SK-N-SH (cell line): ENCODE measurements around the gene STIP1. TPM values are rescaled to one million over a fixed set of nuclear protein-coding genes. Genes with fewer than 3 reads are reported as not detected.

Experiments used
- CTCF ChIA-PET: fragments of 300-600, 350-600 bp; formaldehyde crosslinking; extraction: SDS; loops from one replicate; lab custom pipeline; 2021; lab: Yijun Ruan, JAX
- POLR2A ChIA-PET: fragments of 350-600 bp; sonication (Branson Sonifier 250); formaldehyde crosslinking; extraction: SDS; loops from one replicate; lab custom pipeline; 2020; ENCODE audit warnings: antibody characterized with exemption, inconsistent platforms; lab: Yijun Ruan, JAX
- DNase-seq: peaks from one replicate; pipeline ENCODE4 v3.0.0; 2012
- H2AFZ ChIP-seq: fragments of 200-600 bp; sonication (generic); 2 replicates; pipeline ENCODE4 v1.8.1; 2016; ENCODE audit warnings: antibody characterized with exemption, mild to moderate bottlenecking, low read depth
- H3F3A ChIP-seq: fragments of 200-600 bp; sonication (generic); replicated peaks from 2 replicates; pipeline ENCODE3; 2016; ENCODE audit warnings: antibody characterized with exemption, mild to moderate bottlenecking; ENCODE audit not compliant: insufficient read depth
- H3K27ac ChIP-seq, 2 experiments: fragments of 200-500 bp in 1 of 2; fragments of 200-600 bp in 1 of 2; sonication (Bioruptor generic) in 1 of 2; sonication (generic), shearing (Covaris generic) in 1 of 2; 2 replicates each; pipeline versions ENCODE4 v1.5.1 to v1.6.1; 2014 to 2016; ENCODE audit warnings: low read depth in 2 of 2, inconsistent platforms in 1 of 2, low read length in 1 of 2, mild to moderate bottlenecking in 1 of 2, mixed read lengths in 1 of 2
- H3K27me3 ChIP-seq: fragments of 200-600 bp; sonication (generic), shearing (Covaris generic); 2 replicates; pipeline ENCODE4 v1.6.1; 2016; ENCODE audit warnings: mixed run types; ENCODE audit not compliant: insufficient read depth
- H3K36me3 ChIP-seq, 2 experiments: fragments of 200-500 bp in 1 of 2; fragments of 200-600 bp in 1 of 2; sonication (Bioruptor generic) in 1 of 2; sonication (generic) in 1 of 2; replicated peaks in 1 of 2; 2 replicates each; pipeline versions ENCODE3 to v1.5.1; 2014 to 2016; ENCODE audit warnings: low read length in 1 of 2, mild to moderate bottlenecking in 1 of 2; ENCODE audit not compliant: insufficient read depth in 2 of 2, control insufficient read depth in 1 of 2
- H3K4me1 ChIP-seq, 2 experiments: fragments of 200-500 bp in 1 of 2; fragments of 200-600 bp in 1 of 2; sonication (Bioruptor generic) in 1 of 2; sonication (generic), shearing (Covaris generic) in 1 of 2; 2 replicates each; pipeline versions ENCODE4 v1.5.1 to v1.6.1; 2014 to 2016; ENCODE audit warnings: low read depth in 1 of 2, low read length in 1 of 2, mixed run types in 1 of 2; ENCODE audit not compliant: insufficient read depth in 2 of 2, control insufficient read depth in 1 of 2
- H3K4me2 ChIP-seq: fragments of 200-600 bp; sonication (generic), shearing (Covaris generic); 2 replicates; pipeline ENCODE4 v1.6.1; 2017; ENCODE audit warnings: mixed run types
- H3K4me3 ChIP-seq, 2 experiments: fragments of 200-500 bp in 1 of 2; fragments of 200-600 bp in 1 of 2; sonication (Bioruptor generic) in 1 of 2; sonication (generic), shearing (Covaris generic) in 1 of 2; 2 replicates each; pipeline versions ENCODE4 v1.5.1 to v1.8.1; 2014 to 2016; ENCODE audit warnings: low read depth in 2 of 2, inconsistent platforms in 1 of 2, low read length in 1 of 2, mild to moderate bottlenecking in 1 of 2, mixed read lengths in 1 of 2, moderate library complexity in 1 of 2
- H3K79me2 ChIP-seq: fragments of 200-600 bp; sonication (generic); 2 replicates; pipeline ENCODE4 v1.8.1; 2017; ENCODE audit warnings: mild to moderate bottlenecking; ENCODE audit not compliant: insufficient read depth
- H3K9ac ChIP-seq: fragments of 200-600 bp; sonication (generic); 2 replicates; pipeline ENCODE4 v1.6.1; 2017; ENCODE audit warnings: mixed run types
- H3K9me2 ChIP-seq: fragments of 200-600 bp; sonication (generic); 2 replicates; pipeline ENCODE4 v1.6.1; 2017; ENCODE audit warnings: mixed run types
- H3K9me3 ChIP-seq: fragments of 200-600 bp; sonication (generic); 2 replicates; pipeline ENCODE4 v1.6.1; 2017; ENCODE audit warnings: mixed run types, mild to moderate bottlenecking, moderate library complexity
- H4K20me1 ChIP-seq: fragments of 200-600 bp; sonication (generic); 2 replicates; pipeline ENCODE4 v1.6.1; 2017; ENCODE audit warnings: mild to moderate bottlenecking, mixed run types; ENCODE audit not compliant: insufficient read depth
- CHD2 ChIP-seq: fragments of 150-350 bp; IDR thresholded peaks from 2 replicates; pipeline ENCODE4 v1.6.1; 2018; ENCODE audit warnings: low read length; ENCODE audit not compliant: partially characterized antibody
- ELF1 ChIP-seq: IDR thresholded peaks from 2 replicates; pipeline ENCODE4 v1.4.0; 2012
- EP300 ChIP-seq, 2 experiments: IDR thresholded peaks; 2 replicates each; pipeline versions ENCODE4 v1.4.0 to v1.6.1; 2012; ENCODE audit warnings: borderline replicate concordance in 1 of 2, low read depth in 1 of 2, low read length in 1 of 2
- EZH2phosphoT487 ChIP-seq: fragments of 200-600 bp; sonication (generic); IDR thresholded peaks from 2 replicates; pipeline ENCODE4 v1.6.1; 2017; ENCODE audit warnings: low read depth, mixed run types, mild to moderate bottlenecking, antibody characterized with exemption, moderate library complexity, borderline replicate concordance
- FOSL2 ChIP-seq: IDR thresholded peaks from 2 replicates; pipeline ENCODE4 v1.4.0; 2012; ENCODE audit warnings: low read depth, mild to moderate bottlenecking, moderate library complexity, borderline replicate concordance
- FOXM1 ChIP-seq: IDR thresholded peaks from 2 replicates; pipeline ENCODE4 v1.4.0; 2012; ENCODE audit warnings: low read depth, mild to moderate bottlenecking
- GATA2 ChIP-seq: sonication (generic); formaldehyde crosslinking; IDR thresholded peaks from 2 replicates; pipeline ENCODE4 v1.5.0; 2020; ENCODE audit warnings: mild to moderate bottlenecking, missing genetic modification reagents
- IRF3 ChIP-seq: fragments of 150-350 bp; IDR thresholded peaks from 2 replicates; pipeline ENCODE4 v1.6.1; 2016; ENCODE audit warnings: mild to moderate bottlenecking, low read depth, low read length
- JUND ChIP-seq: IDR thresholded peaks from 2 replicates; pipeline ENCODE4 v1.4.0; 2012
- MAX ChIP-seq: IDR thresholded peaks from 2 replicates; pipeline ENCODE4 v1.4.0; 2012; ENCODE audit warnings: low read depth
- MEF2A ChIP-seq: IDR thresholded peaks from 2 replicates; pipeline ENCODE4 v1.4.0; 2012; ENCODE audit warnings: low read depth, borderline replicate concordance
- NRF1 ChIP-seq: IDR thresholded peaks from 2 replicates; pipeline ENCODE4 v1.6.1; 2012; ENCODE audit warnings: low read depth, mild to moderate bottlenecking, low read length
- RCOR1 ChIP-seq: fragments of 150-350 bp; IDR thresholded peaks from 2 replicates; pipeline ENCODE4 v1.6.1; 2017; ENCODE audit warnings: antibody characterized with exemption, low read length
- RFX5 ChIP-seq: IDR thresholded peaks from 2 replicates; pipeline ENCODE4 v1.6.1; 2012; ENCODE audit warnings: mild to moderate bottlenecking, improper control_type of control experiment, low read length
- SIN3A ChIP-seq: IDR thresholded peaks from 2 replicates; pipeline ENCODE4 v1.6.1; 2012; ENCODE audit warnings: low read depth, mild to moderate bottlenecking, low read length, moderate library complexity, borderline replicate concordance
- USF1 ChIP-seq: IDR thresholded peaks from 2 replicates; pipeline ENCODE4 v1.4.0; 2012; ENCODE audit warnings: low read depth, borderline replicate concordance
- USF2 ChIP-seq: fragments of 150-350 bp; IDR thresholded peaks from 2 replicates; pipeline ENCODE4 v1.6.1; 2017; ENCODE audit warnings: antibody characterized with exemption, low read length, low read depth, borderline replicate concordance
- YY1 ChIP-seq: IDR thresholded peaks from 2 replicates; pipeline ENCODE4 v1.4.0; 2012; ENCODE audit warnings: low read depth, mild to moderate bottlenecking
- WGBS: methylation state at CpG from one replicate; pipeline ENCODE4 v1.1.6; 2017; ENCODE audit warnings: low lambda C conversion rate; 5-methylcytosine and 5-hydroxymethylcytosine counted together
- polyA plus RNA-seq, 3 experiments: library from polyadenylated mRNA; depleted of rRNA; stranded (reverse); fragments of >200 nt; gene quantifications; 2 replicates each; pipeline ENCODE4 v1.2.3, GENCODE V29; 2012

The STIP1 gene
- polyA plus RNA-seq, 1 of the 3 experiments (the other 2 are of a cell fraction), result 163 TPM

GRCh38 chr11:64235437-64236161 lies 49.6 kb downstream of the STIP1 start (continued):
- TF ChIP-seq FOSL2 (no peak), RCOR1 (no peak), JUND (no peak)
- TF ChIP-seq, all 33 proteins: peak for 0

- Histone ChIP-seq H4K20me1 (no peaks in the 10 kb centered on the region), H3K4me2 (no peak overlapping the region), H3K9ac (no peak overlapping the region), H3K4me3 (no peak overlapping the region), H3K27ac (no peak overlapping the region), H3K79me2 (peaks cover 28% of the 10 kb centered on the region), H3K9me3 (no peaks in the 10 kb centered on the region), H3K36me3 (peaks cover 0 to 18% of the 10 kb centered on the region in 2 experiments), H3K9me2 (no peaks in the 10 kb centered on the region), H3F3A (peaks cover 31% of the 10 kb centered on the region), H3K27me3 (no peaks in the 10 kb centered on the region), H2AFZ (no peak overlapping the region), H3K4me1 (peaks cover 10 to 33% of the 10 kb centered on the region in 2 experiments; a peak in 2 of 4 replicates)
- ChIA-PET POLR2A (interaction anchor here (2.2 kb wide), 1 partner anchor 11 kb away, joined by 5 read pairs; the partner anchor contains the start of genes NUDT22 and TRPT1), CTCF (interaction anchor here (1.4 to 1.6 kb wide), 3 partner anchors 15 to 66 kb away, joined by 3 to 8 read pairs (median 5); partner anchors contain the start of gene PLCB3)
- no peak for DNase-seq
- TF ChIP-seq GATA2 (CRISPR knock-in tag), result no peak
- TF ChIP-seq USF2, result no peak
- TF ChIP-seq MAX, result no peak
- WGBS, result 85% methylated on average over 12 of the region's 12 CpGs
Measured at GRCh38 chr11:64237484-64237951, 51.5 kb downstream of the STIP1 start.

GRCh38 chr11:64238076-64238475 lies 52.1 kb downstream of the STIP1 start:
- no peaks in the 10 kb centered on the region for H3K9me2 ChIP-seq
- H2AFZ ChIP-seq, result no peak overlapping the region
- peaks cover 0 to 18% of the 10 kb centered on the region in 2 experiments for H3K36me3 ChIP-seq
- no peak overlapping the region for H3K4me2 ChIP-seq
- H3K27ac ChIP-seq, result no peak overlapping the region
- no peaks in the 10 kb centered on the region for H3K9me3 ChIP-seq
- POLR2A ChIA-PET, result interaction anchor here (2.2 kb wide), 1 partner anchor 12 kb away, joined by 5 read pairs; the partner anchor contains the start of genes NUDT22 and TRPT1
- H4K20me1 ChIP-seq, result no peaks in the 10 kb centered on the region
- H3K9ac ChIP-seq, result no peak overlapping the region
- H3K27me3 ChIP-seq, result no peaks in the 10 kb centered on the region
- no peak overlapping the region for H3K4me3 ChIP-seq
- TF ChIP-seq MAX (no peak), EP300 (IDR thresholded peaks at IDR 0.05; ENCODE audit: borderline replicate concordance in 1 of 2, low read depth in 1 of 2, low read length in 1 of 2) (no peak), ELF1 (no peak), MEF2A (no peak), CHD2 (no peak), USF1 (no peak), IRF3 (no peak), RFX5 (no peak), EZH2phosphoT487 (no peak), SIN3A (no peak), FOXM1 (no peak), YY1 (no peak), NRF1 (no peak)
- TF ChIP-seq, all 33 proteins: peak for 0
- H3K4me1 ChIP-seq, result peaks cover 12 to 32% of the 10 kb centered on the region in 2 experiments; a peak in 2 of 4 replicates
- H3F3A ChIP-seq, result peaks cover 25% of the 10 kb centered on the region
- H3K79me2 ChIP-seq, result peaks cover 34% of the 10 kb centered on the region
- CTCF ChIA-PET, result interaction anchor here (0.7 to 1.6 kb wide), 5 partner anchors 10 to 66 kb away, joined by 3 to 8 read pairs (median 4); partner anchors contain the start of gene PLCB3
- no peak for DNase-seq
- no CpG with 5 or more reads among the region's 9 CpGs for WGBS
